Fibroblast of skin of right quadriceps (primary cell): ENCODE results near the gene LMO1.

Source experiments
- DNase-seq: peaks from one replicate; pipeline ENCODE4 v3.0.0-alpha.2; 2013

LMO1 gene

GRCh38 chr11:8288166-8288772 is 24.6 kb upstream of the LMO1 start:
- DNase-seq, result no peak

- no peak for DNase-seq
Measured at GRCh38 chr11:8287703-8288102, 24.0 kb upstream of the LMO1 start.

DNA sequence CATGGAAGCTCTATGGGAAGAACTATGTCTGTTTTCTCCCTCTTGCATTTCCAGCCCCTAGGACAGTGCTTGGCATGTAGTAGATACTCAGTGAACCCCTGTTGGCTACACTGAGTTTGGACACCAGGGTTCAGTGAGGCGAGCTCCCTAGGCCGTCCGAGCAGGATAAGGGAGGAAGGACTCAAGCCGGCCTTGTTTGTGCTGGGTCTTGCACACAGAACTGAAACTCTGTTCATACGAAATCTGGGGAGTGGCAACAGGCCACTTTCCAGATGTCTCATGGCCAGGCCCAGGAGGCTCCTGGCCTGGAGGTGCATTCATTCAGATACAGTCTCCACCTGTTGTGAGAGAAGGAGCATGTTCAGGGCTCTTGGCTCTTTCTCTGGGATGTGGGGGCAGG is 23.6 kb upstream of the LMO1 start:
- DNase-seq, result no peak

DNA sequence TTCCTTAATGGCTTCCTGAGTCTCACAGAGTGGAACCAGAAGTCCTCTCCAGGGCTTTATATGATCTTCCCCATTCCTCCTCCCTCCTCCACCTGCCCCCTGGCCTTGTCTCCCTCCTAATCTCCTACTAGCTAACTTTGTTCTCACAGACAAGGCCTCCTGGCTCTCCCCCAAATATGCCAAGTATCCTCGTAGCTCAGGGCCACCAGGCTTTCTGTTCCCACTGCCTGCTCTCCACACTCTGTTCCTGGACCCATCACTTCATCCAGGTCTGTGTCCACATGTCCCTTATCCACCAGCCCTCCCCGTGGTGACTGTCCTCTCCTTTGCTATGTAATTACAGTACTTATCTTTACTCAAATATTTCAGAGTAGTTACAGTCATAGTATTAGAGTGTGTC is 23.2 kb upstream of the LMO1 start:
- DNase-seq, result no peak

GRCh38 chr11:8285796-8286195 is 22.1 kb upstream of the LMO1 start:
- DNase-seq, result no peak

- DNase-seq, result no peak
Measured at GRCh38 chr11:8285228-8285627, 21.6 kb upstream of the LMO1 start.

DNA sequence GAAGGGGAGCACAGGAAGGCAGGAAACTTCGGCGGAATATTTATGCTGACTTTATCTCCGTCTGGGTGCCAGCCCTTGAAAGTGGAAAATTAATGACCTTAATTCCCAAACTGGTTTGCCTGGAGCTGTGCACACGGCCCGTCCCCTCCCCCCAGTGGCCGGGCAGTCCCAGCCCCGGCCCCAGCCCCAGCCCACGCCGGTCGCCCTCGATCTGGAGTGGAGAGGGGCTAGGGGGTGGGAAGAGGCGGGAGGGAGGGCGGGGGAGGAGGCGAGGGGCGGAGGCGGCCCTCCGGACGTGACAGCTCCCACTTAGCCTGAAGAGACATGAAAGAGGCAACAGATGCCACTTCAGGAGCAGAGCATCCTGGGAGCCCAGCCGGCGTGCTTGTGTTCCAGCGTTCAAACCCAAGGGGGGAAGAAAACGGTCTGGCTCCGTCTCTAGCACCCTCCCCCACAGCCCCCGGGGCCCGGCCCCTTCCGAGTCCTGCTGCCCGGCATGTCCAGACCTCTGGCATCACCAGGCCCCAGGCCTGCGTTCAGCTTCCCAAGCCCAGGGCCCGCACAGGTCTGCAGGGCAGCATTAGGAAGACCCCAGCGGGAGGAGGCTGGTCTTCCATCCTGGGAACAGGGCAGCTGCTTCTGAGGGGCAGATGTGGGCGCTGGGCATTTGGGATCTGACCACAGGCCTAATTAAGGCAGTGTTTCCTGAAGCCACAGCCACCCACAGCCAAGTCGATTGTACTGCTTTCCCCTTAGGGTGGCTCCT is 20.0 kb upstream of the LMO1 start:
- DNase-seq, result no peak

DNA sequence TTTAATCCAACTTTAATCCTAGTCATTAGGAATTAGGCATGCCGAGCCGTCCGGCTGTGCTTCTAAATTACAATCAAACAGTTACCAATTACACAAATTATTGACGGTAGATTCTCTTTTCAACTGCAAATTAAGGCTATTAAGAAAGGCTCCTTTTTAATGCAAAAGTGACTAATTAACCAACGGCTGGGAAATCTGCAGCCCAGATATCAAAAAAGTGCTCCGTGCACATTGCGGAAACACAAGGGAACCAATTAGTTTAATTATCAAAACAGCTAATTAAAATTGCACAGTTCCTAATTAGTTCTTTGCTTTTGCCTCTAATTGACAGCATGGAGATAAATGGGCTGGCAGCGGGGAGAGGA is 19.4 kb upstream of the LMO1 start:
- no peak for DNase-seq

- DNase-seq, result no peak
Measured at GRCh38 chr11:8282631-8283030, 19.0 kb upstream of the LMO1 start.

DNA sequence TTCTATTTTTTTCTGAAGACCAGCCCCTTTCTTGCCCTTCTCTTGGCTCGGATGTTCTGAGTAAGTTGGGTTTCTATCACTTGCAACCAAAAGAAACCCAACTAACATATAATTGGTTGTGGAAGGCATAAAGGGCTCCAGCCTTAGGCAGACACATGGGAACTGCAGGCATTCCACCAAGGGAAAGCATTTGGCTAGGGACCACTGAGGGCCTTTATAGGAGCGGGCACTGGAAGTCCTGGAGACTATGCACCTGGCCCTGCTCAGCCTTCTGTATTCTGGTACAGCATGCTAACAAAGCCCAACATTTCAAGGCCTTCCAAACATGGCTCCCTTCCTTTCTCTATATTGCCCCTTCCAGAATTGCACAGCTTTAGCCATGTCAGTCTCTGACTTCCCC is 17.6 kb upstream of the LMO1 start:
- DNase-seq, result no peak

DNA sequence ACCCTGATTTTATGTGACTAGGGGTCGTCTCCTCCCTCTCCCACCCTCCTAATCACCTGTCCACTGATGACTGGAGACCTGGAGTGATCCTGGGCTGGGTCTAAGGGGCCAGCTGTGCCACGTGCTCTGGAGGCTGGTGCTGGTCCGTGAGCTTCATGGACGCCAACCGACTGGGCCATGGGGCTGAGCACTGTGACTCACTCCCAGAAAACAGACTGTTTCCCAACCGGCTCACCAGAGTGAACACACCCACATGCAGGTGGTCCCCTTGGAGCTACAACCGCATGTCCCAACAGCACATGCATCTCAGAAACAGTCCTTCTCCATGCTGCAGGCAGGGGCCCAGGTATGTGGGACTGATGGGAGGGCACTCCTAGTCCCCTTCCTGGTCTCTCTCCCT is 14.0 kb upstream of the LMO1 start:
- DNase-seq, result no peak

- DNase-seq, result no peak
Measured at GRCh38 chr11:8276528-8276927, 12.8 kb upstream of the LMO1 start.

DNA sequence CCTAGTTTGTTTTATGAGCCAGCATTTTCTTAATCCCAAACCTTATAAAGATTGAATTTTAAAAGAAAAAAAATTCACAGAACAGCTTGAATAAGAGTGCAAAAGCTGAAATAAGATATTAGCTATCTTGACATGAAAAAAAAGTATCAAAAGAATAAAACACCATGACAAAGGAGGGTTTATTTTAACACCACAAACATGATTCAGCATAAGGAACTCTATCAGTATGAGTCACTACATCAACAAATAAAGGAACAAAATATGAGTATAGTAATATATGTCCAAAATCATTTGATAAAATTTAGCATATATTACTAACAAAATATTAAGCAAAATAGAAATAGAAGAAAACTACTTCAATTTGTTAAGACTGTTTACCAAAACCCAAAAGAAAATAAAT is 9.6 kb upstream of the LMO1 start:
- no peak for DNase-seq

- DNase-seq, result no peak
Measured at GRCh38 chr11:8271106-8271886, 7.6 kb upstream of the LMO1 start.

- DNase-seq, result no peak
Measured at GRCh38 chr11:8269636-8270035, 6.0 kb upstream of the LMO1 start.

- no peak for DNase-seq
Measured at GRCh38 chr11:8268530-8269400, 5.1 kb upstream of the LMO1 start.

DNA sequence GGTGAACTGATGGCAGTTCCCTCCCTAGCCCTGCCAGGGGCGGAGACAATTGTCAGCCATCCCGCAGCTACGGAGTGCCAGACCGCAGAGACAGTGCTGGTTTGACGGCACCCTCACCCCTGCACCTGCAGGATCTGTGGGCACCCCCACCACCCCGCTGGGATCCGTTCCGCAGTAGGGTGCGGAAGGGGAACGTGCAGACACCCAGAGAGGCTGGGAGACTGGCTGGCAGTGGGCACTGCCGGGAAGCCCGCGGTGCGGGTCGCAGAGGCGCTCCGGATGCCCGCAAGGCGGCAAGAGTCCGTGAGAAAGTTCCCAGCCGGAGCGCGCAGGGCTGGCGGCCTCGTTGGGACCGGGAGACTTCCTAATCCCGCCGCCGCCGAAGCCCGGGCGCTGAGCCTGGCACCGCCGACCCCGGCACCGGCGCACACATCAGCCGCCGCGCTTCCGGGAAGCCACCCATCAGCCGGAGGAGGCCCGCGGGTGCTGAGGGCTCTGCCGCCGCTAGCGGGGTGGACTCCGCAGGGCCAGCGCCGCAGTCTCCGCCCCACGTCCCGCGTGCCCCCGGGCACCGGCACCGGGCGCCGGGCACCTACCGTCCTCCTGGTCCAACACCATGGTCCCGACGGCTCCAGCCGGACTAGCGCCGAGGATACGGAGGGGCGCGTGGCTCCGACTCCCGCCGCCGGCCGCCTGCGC is 4.3 kb upstream of the LMO1 start:
- DNase-seq, result no peak

- DNase-seq, result no peak
Measured at GRCh38 chr11:8267280-8267679, 3.6 kb upstream of the LMO1 start.

GRCh38 chr11:8266246-8267241 is 2.9 kb upstream of the LMO1 start:
- no peak for DNase-seq

- no peak for DNase-seq
Measured at GRCh38 chr11:8265681-8266241, 2.1 kb upstream of the LMO1 start.
